NB4 (cell line): ENCODE data around the gene NTSR1.

ENCODE experiments used
- MAX ChIP-seq: IDR thresholded peaks from 2 replicates; pipeline ENCODE4 v1.6.1; 2011; ENCODE audit warnings: low read depth, low read length
- MYC ChIP-seq: IDR thresholded peaks from 2 replicates; pipeline ENCODE4 v1.6.1; 2011; ENCODE audit warnings: low read depth, low read length
- POLR2A ChIP-seq: IDR thresholded peaks from 2 replicates; pipeline ENCODE4 v1.6.1; 2011; ENCODE audit warnings: mild to moderate bottlenecking; ENCODE audit not compliant: insufficient read length; ENCODE audit errors: extremely low read depth
- TF ChIP-seq, protein P1 (sequence below): IDR thresholded peaks from one replicate; pipeline ENCODE4 v1.5.1; 2012; ENCODE audit warnings: low read depth, low read length

- TF ChIP-seq, protein P1, sequence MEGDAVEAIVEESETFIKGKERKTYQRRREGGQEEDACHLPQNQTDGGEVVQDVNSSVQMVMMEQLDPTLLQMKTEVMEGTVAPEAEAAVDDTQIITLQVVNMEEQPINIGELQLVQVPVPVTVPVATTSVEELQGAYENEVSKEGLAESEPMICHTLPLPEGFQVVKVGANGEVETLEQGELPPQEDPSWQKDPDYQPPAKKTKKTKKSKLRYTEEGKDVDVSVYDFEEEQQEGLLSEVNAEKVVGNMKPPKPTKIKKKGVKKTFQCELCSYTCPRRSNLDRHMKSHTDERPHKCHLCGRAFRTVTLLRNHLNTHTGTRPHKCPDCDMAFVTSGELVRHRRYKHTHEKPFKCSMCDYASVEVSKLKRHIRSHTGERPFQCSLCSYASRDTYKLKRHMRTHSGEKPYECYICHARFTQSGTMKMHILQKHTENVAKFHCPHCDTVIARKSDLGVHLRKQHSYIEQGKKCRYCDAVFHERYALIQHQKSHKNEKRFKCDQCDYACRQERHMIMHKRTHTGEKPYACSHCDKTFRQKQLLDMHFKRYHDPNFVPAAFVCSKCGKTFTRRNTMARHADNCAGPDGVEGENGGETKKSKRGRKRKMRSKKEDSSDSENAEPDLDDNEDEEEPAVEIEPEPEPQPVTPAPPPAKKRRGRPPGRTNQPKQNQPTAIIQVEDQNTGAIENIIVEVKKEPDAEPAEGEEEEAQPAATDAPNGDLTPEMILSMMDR, result no peak
- TF ChIP-seq POLR2A (no peak), MAX (no peak), MYC (no peak)
These were observed 19.7 kb upstream of the NTSR1 start for GRCh38 chr20:62688855-62689460.
